Hematopoietic multipotent progenitor cell treated with erythropoietin and hydrocortisone succinate and interleukin-3 and kit ligand, for 6 days (in vitro differentiated cells): ENCODE measurements around the gene RSPH3.
A peak's percentile ranks its signal among the peaks of the same experiment; 100 is the strongest.
"Not testable (repeated sequence)": the region's sequence is repeated elsewhere in the genome, so short reads cannot be mapped to it uniquely, and the experiment has no call there.

ENCODE experiments used
- DNase-seq: peaks from one replicate; pipeline ENCODE4 v3.0.0-alpha.2; 2015

RSPH3 gene

GRCh38 chr6:158972241-158973233 lies 27.5 kb downstream of the RSPH3 start:
- DNase-seq = peak; percentile 88

GRCh38 chr6:158970640-158971275 lies 29.2 kb downstream of the RSPH3 start:
- DNase-seq = no peak

GRCh38 chr6:158969148-158969547 lies 30.9 kb downstream of the RSPH3 start:
- DNase-seq = no peak

GRCh38 chr6:158963020-158963808 lies 36.8 kb downstream of the RSPH3 start:
- DNase-seq = no peak

- no peak for DNase-seq
Observed at GRCh38 chr6:158962371-158962770, 37.6 kb downstream of the RSPH3 start.

GRCh38 chr6:158960026-158960425 lies 40.0 kb downstream of the RSPH3 start:
- no peak for DNase-seq

- no peak for DNase-seq
Observed at GRCh38 chr6:158959552-158959951, 40.5 kb downstream of the RSPH3 start.

- peak; percentile 18 for DNase-seq
Observed at GRCh38 chr6:158958504-158959386, 41.3 kb downstream of the RSPH3 start.

- peak; percentile 49 for DNase-seq
Observed at GRCh38 chr6:158955255-158955654, 44.7 kb downstream of the RSPH3 start.

GRCh38 chr6:158954753-158955152 lies 45.2 kb downstream of the RSPH3 start:
- peak; percentile 47 for DNase-seq

- DNase-seq = not testable (repeated sequence)
Observed at GRCh38 chr6:158952011-158952410, 48.0 kb downstream of the RSPH3 start.

- not testable (repeated sequence) for DNase-seq
Observed at GRCh38 chr6:158951565-158951964, 48.4 kb downstream of the RSPH3 start.

- DNase-seq = no peak
Observed at GRCh38 chr6:158947284-158947683, 52.7 kb downstream of the RSPH3 start.

GRCh38 chr6:158943380-158944032 lies 56.5 kb downstream of the RSPH3 start:
- DNase-seq = no peak

GRCh38 chr6:158942349-158942748 lies 57.7 kb downstream of the RSPH3 start:
- no peak for DNase-seq

- DNase-seq = no peak
Observed at GRCh38 chr6:158941246-158941645, 58.8 kb downstream of the RSPH3 start.

- DNase-seq = peak; percentile 24
Observed at GRCh38 chr6:158939255-158940159, 60.5 kb downstream of the RSPH3 start.

GRCh38 chr6:158938811-158939254 lies 61.2 kb downstream of the RSPH3 start:
- DNase-seq = no peak

GRCh38 chr6:158938220-158938619 lies 61.8 kb downstream of the RSPH3 start:
- no peak for DNase-seq

GRCh38 chr6:158934157-158934556 lies 65.8 kb downstream of the RSPH3 start:
- DNase-seq = no peak
